ENCODE data around the gene OPCML. TPM values are rescaled to one million over a fixed set of nuclear protein-coding genes. Genes with fewer than 3 reads are reported as not detected.

Gene OPCML
- total RNA-seq, 1 experiment from 2014 or later, result not detected

DNA sequence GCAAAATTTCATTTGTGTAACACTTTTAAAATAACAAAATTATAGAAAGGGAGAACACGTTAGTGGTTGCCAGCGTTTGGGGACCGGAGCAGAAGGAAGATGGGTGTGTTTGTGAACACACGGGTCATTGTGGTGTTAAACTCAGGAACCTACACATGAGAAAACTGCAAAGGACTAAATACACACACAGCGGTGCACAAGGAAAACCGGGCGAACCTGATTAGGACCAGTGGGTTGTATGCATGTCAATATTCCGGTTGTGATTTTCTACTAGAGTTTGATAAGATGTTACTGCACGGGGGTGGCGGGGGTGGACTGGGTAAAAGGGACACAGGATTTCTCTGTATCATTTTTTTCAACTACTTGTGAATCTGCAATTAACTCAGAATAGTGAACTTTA, 351.2 kb downstream of the OPCML start:
- Histone ChIP-seq H3K27me3 (ENCODE audit: control insufficient read depth, insufficient read depth, low read length) (peaks cover 2% of the 10 kb centered on the region; the same call in 1 of the 2 replicates), H3K4me1 (ENCODE audit: control insufficient read depth, insufficient read depth, low read length) (no peaks in the 10 kb centered on the region), H3K27ac (ENCODE audit: low read length) (no peak overlapping the region), H3K36me3 (ENCODE audit: control insufficient read depth, insufficient read depth, low read length) (no peaks in the 10 kb centered on the region), H3K4me3 (ENCODE audit: low read depth in 2 of 2, low read length in 2 of 2) (no peak overlapping the region), H3K9me3 (ENCODE audit: control insufficient read depth, insufficient read depth, low read depth, low read length) (no peaks in the 10 kb centered on the region)
- ChIA-PET POLR2A (no interaction called here), CTCF (no interaction called here)
- BruUV-seq (replicated peaks), result no TSS peak
- ATAC-seq (no peak), DNase-seq (ENCODE audit: low read depth, low spot score) (no peak)
- TF ChIP-seq SIN3A (IDR thresholded peaks at IDR 0.05; ENCODE audit: borderline replicate concordance, insufficient read depth, low read depth, low read length) (no peak), REST (IDR thresholded peaks at IDR 0.05; ENCODE audit: insufficient read depth in 1 of 2, low read depth in 2 of 2, low read length in 1 of 2) (no peak), POLR2AphosphoS5 (IDR thresholded peaks at IDR 0.05; ENCODE audit: low read depth, low read length) (no peak), TCF7L2 (IDR thresholded peaks at IDR 0.05; ENCODE audit: low read depth, low read length) (no peak)
- TF ChIP-seq, protein P1, sequence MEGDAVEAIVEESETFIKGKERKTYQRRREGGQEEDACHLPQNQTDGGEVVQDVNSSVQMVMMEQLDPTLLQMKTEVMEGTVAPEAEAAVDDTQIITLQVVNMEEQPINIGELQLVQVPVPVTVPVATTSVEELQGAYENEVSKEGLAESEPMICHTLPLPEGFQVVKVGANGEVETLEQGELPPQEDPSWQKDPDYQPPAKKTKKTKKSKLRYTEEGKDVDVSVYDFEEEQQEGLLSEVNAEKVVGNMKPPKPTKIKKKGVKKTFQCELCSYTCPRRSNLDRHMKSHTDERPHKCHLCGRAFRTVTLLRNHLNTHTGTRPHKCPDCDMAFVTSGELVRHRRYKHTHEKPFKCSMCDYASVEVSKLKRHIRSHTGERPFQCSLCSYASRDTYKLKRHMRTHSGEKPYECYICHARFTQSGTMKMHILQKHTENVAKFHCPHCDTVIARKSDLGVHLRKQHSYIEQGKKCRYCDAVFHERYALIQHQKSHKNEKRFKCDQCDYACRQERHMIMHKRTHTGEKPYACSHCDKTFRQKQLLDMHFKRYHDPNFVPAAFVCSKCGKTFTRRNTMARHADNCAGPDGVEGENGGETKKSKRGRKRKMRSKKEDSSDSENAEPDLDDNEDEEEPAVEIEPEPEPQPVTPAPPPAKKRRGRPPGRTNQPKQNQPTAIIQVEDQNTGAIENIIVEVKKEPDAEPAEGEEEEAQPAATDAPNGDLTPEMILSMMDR (IDR thresholded peaks at IDR 0.05), result no peak
- in situ Hi-C loops (cut with HindIII; ENCODE audit: low pct_unique_long_range_greater_than_20kb, low sequenced_read_pairs), result no loop called here
- intact Hi-C loops (cut with micrococcal nuclease; ENCODE audit: unreplicated experiment), result no loop called here

GRCh38 chr11:133180201-133180600, 352.1 kb downstream of the OPCML start:
- TF ChIP-seq, protein P1 (IDR thresholded peaks at IDR 0.05), result no peak
- no peak for TF ChIP-seq REST (IDR thresholded peaks at IDR 0.05; ENCODE audit: insufficient read depth in 1 of 2, low read depth in 2 of 2, low read length in 1 of 2)
- intact Hi-C loops (cut with micrococcal nuclease; ENCODE audit: unreplicated experiment), result no loop called here
- Histone ChIP-seq H3K27ac (ENCODE audit: low read length) (no peak overlapping the region), H3K27me3 (ENCODE audit: control insufficient read depth, insufficient read depth, low read length) (peaks cover 2% of the 10 kb centered on the region; the same call in 1 of the 2 replicates), H3K4me1 (ENCODE audit: control insufficient read depth, insufficient read depth, low read length) (no peaks in the 10 kb centered on the region), H3K4me3 (ENCODE audit: low read depth in 2 of 2, low read length in 2 of 2) (no peak overlapping the region), H3K36me3 (ENCODE audit: control insufficient read depth, insufficient read depth, low read length) (no peaks in the 10 kb centered on the region), H3K9me3 (ENCODE audit: control insufficient read depth, insufficient read depth, low read depth, low read length) (no peaks in the 10 kb centered on the region)
- no TSS peak for BruUV-seq (replicated peaks)
- ChIA-PET POLR2A (interaction anchor here (0.6 kb wide), 1 partner anchor 18 kb away, joined by 12 read pairs; no protein-coding TSS in a partner anchor), CTCF (no interaction called here)
- no peak for ATAC-seq
- in situ Hi-C loops (cut with HindIII; ENCODE audit: low pct_unique_long_range_greater_than_20kb, low sequenced_read_pairs), result no loop called here
- DNase-seq (ENCODE audit: low read depth, low spot score), result no peak
